ENCODE data around the gene RDH5.
"Not testable (repeated sequence)": the region's sequence is repeated elsewhere in the genome, so short reads cannot be mapped to it uniquely, and the experiment has no call there.

DNA sequence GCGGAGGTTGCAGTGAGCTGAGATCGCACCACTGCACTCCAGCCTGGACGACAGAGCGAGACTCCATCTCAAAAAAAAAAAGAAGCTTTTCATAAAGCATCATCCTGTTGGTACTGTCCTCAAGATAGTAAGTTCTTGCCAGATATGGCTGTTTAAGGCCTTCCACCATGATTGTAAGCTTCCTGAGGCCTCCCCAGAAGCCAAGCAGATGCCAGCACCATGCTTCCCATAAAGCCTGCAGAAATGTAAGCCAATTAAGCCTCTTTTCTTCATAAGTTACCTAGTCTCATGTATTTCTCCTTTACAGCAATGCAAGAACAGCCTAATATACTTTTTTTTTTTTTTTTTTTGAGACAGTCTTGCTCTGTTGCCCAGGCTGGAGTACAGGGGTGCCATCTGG, 38.4 kb downstream of the RDH5 start:
- TF ChIP-seq, protein P1, sequence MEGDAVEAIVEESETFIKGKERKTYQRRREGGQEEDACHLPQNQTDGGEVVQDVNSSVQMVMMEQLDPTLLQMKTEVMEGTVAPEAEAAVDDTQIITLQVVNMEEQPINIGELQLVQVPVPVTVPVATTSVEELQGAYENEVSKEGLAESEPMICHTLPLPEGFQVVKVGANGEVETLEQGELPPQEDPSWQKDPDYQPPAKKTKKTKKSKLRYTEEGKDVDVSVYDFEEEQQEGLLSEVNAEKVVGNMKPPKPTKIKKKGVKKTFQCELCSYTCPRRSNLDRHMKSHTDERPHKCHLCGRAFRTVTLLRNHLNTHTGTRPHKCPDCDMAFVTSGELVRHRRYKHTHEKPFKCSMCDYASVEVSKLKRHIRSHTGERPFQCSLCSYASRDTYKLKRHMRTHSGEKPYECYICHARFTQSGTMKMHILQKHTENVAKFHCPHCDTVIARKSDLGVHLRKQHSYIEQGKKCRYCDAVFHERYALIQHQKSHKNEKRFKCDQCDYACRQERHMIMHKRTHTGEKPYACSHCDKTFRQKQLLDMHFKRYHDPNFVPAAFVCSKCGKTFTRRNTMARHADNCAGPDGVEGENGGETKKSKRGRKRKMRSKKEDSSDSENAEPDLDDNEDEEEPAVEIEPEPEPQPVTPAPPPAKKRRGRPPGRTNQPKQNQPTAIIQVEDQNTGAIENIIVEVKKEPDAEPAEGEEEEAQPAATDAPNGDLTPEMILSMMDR (IDR thresholded peaks at IDR 0.05) = not testable (repeated sequence)
- TF ChIP-seq POLR2A (IDR thresholded peaks at IDR 0.05) = not testable (repeated sequence)
